Sigmoid colon (tissue), 7 donors: ENCODE data around the gene NEK11. TPM values are rescaled to one million over a fixed set of nuclear protein-coding genes. Genes with fewer than 3 reads are reported as not detected.

ENCODE experiments used
- DNase-seq: peaks from one replicate; pipeline ENCODE4 v3.0.0-alpha.2; 2019
- H3K27ac ChIP-seq, 4 donors: fragments of 200-600 bp; sonication (generic); one replicate each; pipeline ENCODE4 v1.5.1; 2016 to 2019; ENCODE audit warnings: mild to moderate bottlenecking in 1 of 4
- H3K27me3 ChIP-seq, 3 donors: fragments of 200-600 bp; sonication (generic); one replicate each; pipeline ENCODE4 v1.5.1; 2019; ENCODE audit warnings: mild to moderate bottlenecking in 1 of 3
- H3K36me3 ChIP-seq, 4 donors: fragments of 200-600 bp; sonication (generic); one replicate each; pipeline ENCODE4 v1.5.1; 2016 to 2019
- H3K4me1 ChIP-seq, 4 donors: fragments of 200-600 bp; sonication (generic); one replicate each; pipeline ENCODE4 v1.5.1; 2017 to 2019
- H3K4me3 ChIP-seq, 4 donors: fragments of 200-600 bp; sonication (generic); one replicate each; pipeline ENCODE4 v1.5.1; 2017 to 2019; ENCODE audit warnings: mild to moderate bottlenecking in 2 of 4, moderate library complexity in 1 of 4
- H3K9me3 ChIP-seq, 4 donors: fragments of 200-600 bp in 3 of 4; sonication (generic) in 3 of 4; one replicate each; pipeline versions ENCODE4 v1.5.1 to v1.6.1; 2013 to 2019
- CTCF ChIP-seq, 4 experiments: fragments of 450-650 bp in 3 of 4; fragments of 200-600 bp in 1 of 4; IDR thresholded peaks; one replicate each; pipeline ENCODE4 v1.5.1; 2016 to 2019; ENCODE audit warnings: antibody characterized with exemption in 4 of 4, mild to moderate bottlenecking in 3 of 4, moderate library complexity in 2 of 4
- EP300 ChIP-seq, 4 donors: sonication (generic); formaldehyde crosslinking; IDR thresholded peaks; one replicate each; pipeline ENCODE4 v1.6.1; 2017; ENCODE audit warnings: antibody characterized with exemption in 4 of 4
- POLR2A ChIP-seq, 2 donors: fragments of 450-650 bp; IDR thresholded peaks; one replicate each; pipeline ENCODE4 v1.6.1; 2016; ENCODE audit warnings: antibody characterized with exemption in 2 of 2, mild to moderate bottlenecking in 2 of 2, moderate library complexity in 2 of 2
- POLR2AphosphoS5 ChIP-seq, 4 donors: sonication (generic); formaldehyde crosslinking; IDR thresholded peaks; one replicate each; pipeline ENCODE4 v1.6.1; 2017; ENCODE audit warnings: antibody characterized with exemption in 4 of 4
- WGBS, 2 donors: extraction: QIAGEN DNeasy Blood & Tissue Kit; methylation state at CpG; one replicate each; pipeline ENCODE4 v1.1.7; 2013; 5-methylcytosine and 5-hydroxymethylcytosine counted together
- intact Hi-C: fragments of 100-400 bp; cut with DNase I; formaldehyde crosslinking; loops from one replicate; pipeline ENCODE4 v1.15.1; 2023
- polyA plus RNA-seq, 3 donors: library from polyadenylated mRNA; stranded (reverse); fragments of 200-250 nt; gene quantifications; one replicate each; pipeline ENCODE4 v1.2.3, GENCODE V29; 2013
- total RNA-seq, 4 donors: library from RNA; depleted of rRNA; stranded (reverse); fragments of >200 nt; gene quantifications; one replicate each; pipeline ENCODE4 v1.1.0, GENCODE V29; 2016
- donor health status: healthy with polysubstance abuse.
- donor health status: Bipolar disorder and iron deficiency.
- donor health status: healthy.

Gene NEK11
- total and polyA plus RNA-seq, 7 donors: 1.6 to 12.2 (median 4.3) TPM

- no peak for DNase-seq
- H3K4me3 ChIP-seq: no peak overlapping the region
- no peaks in the 10 kb centered on the region for H3K36me3 ChIP-seq
- peaks cover 0 to 3% (median under 1%) of the 10 kb centered on the region in 4 donors for H3K9me3 ChIP-seq
- TF ChIP-seq EP300 (IDR thresholded peaks at IDR 0.05) (no peak), POLR2AphosphoS5 (IDR thresholded peaks at IDR 0.05) (no peak), POLR2A (IDR thresholded peaks at IDR 0.05) (no peak), CTCF (IDR thresholded peaks at IDR 0.05) (no peak)
- H3K27ac ChIP-seq: no peak overlapping the region
- no peaks in the 10 kb centered on the region for H3K27me3 ChIP-seq
- intact Hi-C loops: no loop called here
- no peaks in the 10 kb centered on the region for H3K4me1 ChIP-seq
- WGBS, 2 donors: 88 to 92% methylated on average over 1 of the region's 1 CpG
Measured at GRCh38 chr3:131261104-131261503, 234.4 kb downstream of the NEK11 start.

- no peaks in the 10 kb centered on the region for H3K9me3 ChIP-seq
- intact Hi-C loops: no loop called here
- no peak for TF ChIP-seq POLR2A (IDR thresholded peaks at IDR 0.05)
- TF ChIP-seq CTCF (IDR thresholded peaks at IDR 0.05): no peak
- no peak for TF ChIP-seq EP300 (IDR thresholded peaks at IDR 0.05)
- TF ChIP-seq POLR2AphosphoS5 (IDR thresholded peaks at IDR 0.05): no peak
- no peak overlapping the region for H3K27ac ChIP-seq
- no peak for DNase-seq
- H3K4me1 ChIP-seq: no peaks in the 10 kb centered on the region
- no peaks in the 10 kb centered on the region for H3K36me3 ChIP-seq
- WGBS, 2 donors: 68 to 78% methylated on average over 1 of the region's 1 CpG
- H3K4me3 ChIP-seq: no peak overlapping the region
- no peaks in the 10 kb centered on the region for H3K27me3 ChIP-seq
Measured at GRCh38 chr3:131275556-131275955, 248.9 kb downstream of the NEK11 start.

GRCh38 chr3:131277836-131278497, 251.3 kb downstream of the NEK11 start:
- no peak overlapping the region for H3K4me3 ChIP-seq
- H3K36me3 ChIP-seq: no peaks in the 10 kb centered on the region
- H3K4me1 ChIP-seq: no peaks in the 10 kb centered on the region
- 95 to 96% methylated on average over 2 of the region's 2 CpGs for WGBS, 2 donors
- no peaks in the 10 kb centered on the region for H3K27me3 ChIP-seq
- TF ChIP-seq CTCF (IDR thresholded peaks at IDR 0.05) (no peak), POLR2A (IDR thresholded peaks at IDR 0.05) (no peak), POLR2AphosphoS5 (IDR thresholded peaks at IDR 0.05) (no peak), EP300 (IDR thresholded peaks at IDR 0.05) (no peak)
- intact Hi-C loops: no loop called here
- H3K9me3 ChIP-seq: no peaks in the 10 kb centered on the region
- DNase-seq: no peak
- H3K27ac ChIP-seq: no peak overlapping the region

GRCh38 chr3:131279577-131279976, 252.9 kb downstream of the NEK11 start:
- TF ChIP-seq EP300 (IDR thresholded peaks at IDR 0.05) (no peak), POLR2A (IDR thresholded peaks at IDR 0.05) (no peak), POLR2AphosphoS5 (IDR thresholded peaks at IDR 0.05) (no peak), CTCF (IDR thresholded peaks at IDR 0.05) (no peak)
- no peak for DNase-seq
- H3K36me3 ChIP-seq: no peaks in the 10 kb centered on the region

GRCh38 chr3:131282379-131282778, 255.7 kb downstream of the NEK11 start:
- Histone ChIP-seq H3K27me3 (no peaks in the 10 kb centered on the region), H3K36me3 (no peaks in the 10 kb centered on the region), H3K9me3 (peaks cover 0 to 2% (median 0%) of the 10 kb centered on the region in 4 donors), H3K4me3 (no peak overlapping the region), H3K4me1 (no peaks in the 10 kb centered on the region), H3K27ac (no peak overlapping the region)
- WGBS, 2 donors: 68 to 86% methylated on average over 2 of the region's 2 CpGs
- no peak for DNase-seq
- TF ChIP-seq POLR2AphosphoS5 (IDR thresholded peaks at IDR 0.05): no peak
- no peak for TF ChIP-seq EP300 (IDR thresholded peaks at IDR 0.05)
- no peak for TF ChIP-seq POLR2A (IDR thresholded peaks at IDR 0.05)
- intact Hi-C loops: no loop called here

More at GRCh38 chr3:131279577-131279976, 252.9 kb downstream of the NEK11 start:
- Histone ChIP-seq H3K4me3 (no peak overlapping the region), H3K27ac (no peak overlapping the region), H3K27me3 (no peaks in the 10 kb centered on the region), H3K4me1 (no peaks in the 10 kb centered on the region), H3K9me3 (no peaks in the 10 kb centered on the region)
- 90 to 94% methylated on average over 2 of the region's 2 CpGs for WGBS, 2 donors
- intact Hi-C loops: no loop called here
